Tibial nerve (tissue), 4 donors: ENCODE data around the gene CAMTA1. TPM values are rescaled to one million over a fixed set of nuclear protein-coding genes. Genes with fewer than 3 reads are reported as not detected.

Source experiments
- DNase-seq, 2 donors: peaks; one replicate each; pipeline ENCODE4 v3.0.0-alpha.2; 2019; ENCODE audit warnings: low spot score in 2 of 2
- H3K27ac ChIP-seq, 4 donors: fragments of 200-600 bp; sonication (generic) in 3 of 4; one replicate each; pipeline ENCODE4 v1.5.1; 2017 to 2019; ENCODE audit warnings: mild to moderate bottlenecking in 1 of 4
- H3K27me3 ChIP-seq, 2 donors: fragments of 200-600 bp; sonication (generic) in 1 of 2; one replicate each; pipeline versions ENCODE4 v1.5.1 to v1.6.0; 2017 to 2019
- H3K36me3 ChIP-seq, 3 donors: fragments of 200-600 bp; sonication (generic); one replicate each; pipeline ENCODE4 v1.5.1; 2018 to 2019
- H3K4me1 ChIP-seq, 4 donors: fragments of 200-600 bp; sonication (generic) in 3 of 4; one replicate each; pipeline ENCODE4 v1.5.1; 2017 to 2019
- H3K4me3 ChIP-seq, 4 donors: fragments of 200-600 bp; sonication (generic) in 3 of 4; one replicate each; pipeline ENCODE4 v1.5.1; 2017 to 2019; ENCODE audit warnings: mild to moderate bottlenecking in 1 of 4, moderate library complexity in 1 of 4
- H3K9me3 ChIP-seq, 4 donors: fragments of 200-600 bp; sonication (generic) in 3 of 4; one replicate each; pipeline ENCODE4 v1.5.1; 2017 to 2019
- EP300 ChIP-seq, 2 donors: sonication (generic); formaldehyde crosslinking; IDR thresholded peaks; one replicate each; pipeline ENCODE4 v1.6.1; 2017; ENCODE audit warnings: antibody characterized with exemption in 2 of 2, mild to moderate bottlenecking in 1 of 2
- POLR2A ChIP-seq, 2 donors: fragments of 450-650 bp; IDR thresholded peaks; one replicate each; pipeline ENCODE4 v1.6.1; 2017; ENCODE audit warnings: antibody characterized with exemption in 2 of 2, mild to moderate bottlenecking in 2 of 2, moderate library complexity in 2 of 2
- WGBS, 2 donors: methylation state at CpG; one replicate each; pipeline ENCODE4 v1.1.5; 2018; 5-methylcytosine and 5-hydroxymethylcytosine counted together
- total RNA-seq, 4 donors: library from RNA; depleted of rRNA; stranded (reverse); fragments of >200 nt; gene quantifications; one replicate each; pipeline ENCODE4 v1.1.0, GENCODE V29; 2016
- TF ChIP-seq, protein P1 (sequence below), 5 experiments: fragments of 200-600 bp in 3 of 5; fragments of 450-650 bp in 2 of 5; sonication (generic) in 3 of 5; IDR thresholded peaks; one replicate each; pipeline ENCODE4 v1.5.1; 2016 to 2019; ENCODE audit warnings: antibody characterized with exemption in 5 of 5, mild to moderate bottlenecking in 3 of 5, moderate library complexity in 2 of 5

The CAMTA1 gene
- total RNA-seq, 4 donors from 2014 or later: 41.8 to 104 (median 87.2) TPM

- Histone ChIP-seq H3K27ac (no peak overlapping the region), H3K4me3 (no peak overlapping the region), H3K36me3 (no peaks in the 10 kb centered on the region), H3K27me3 (no peaks in the 10 kb centered on the region), H3K9me3 (no peaks in the 10 kb centered on the region), H3K4me1 (no peaks in the 10 kb centered on the region)
- DNase-seq: no peak
- WGBS, 2 donors: 51 to 57% methylated on average over 9 to 15 of the region's 15 CpGs
- TF ChIP-seq, protein P1, sequence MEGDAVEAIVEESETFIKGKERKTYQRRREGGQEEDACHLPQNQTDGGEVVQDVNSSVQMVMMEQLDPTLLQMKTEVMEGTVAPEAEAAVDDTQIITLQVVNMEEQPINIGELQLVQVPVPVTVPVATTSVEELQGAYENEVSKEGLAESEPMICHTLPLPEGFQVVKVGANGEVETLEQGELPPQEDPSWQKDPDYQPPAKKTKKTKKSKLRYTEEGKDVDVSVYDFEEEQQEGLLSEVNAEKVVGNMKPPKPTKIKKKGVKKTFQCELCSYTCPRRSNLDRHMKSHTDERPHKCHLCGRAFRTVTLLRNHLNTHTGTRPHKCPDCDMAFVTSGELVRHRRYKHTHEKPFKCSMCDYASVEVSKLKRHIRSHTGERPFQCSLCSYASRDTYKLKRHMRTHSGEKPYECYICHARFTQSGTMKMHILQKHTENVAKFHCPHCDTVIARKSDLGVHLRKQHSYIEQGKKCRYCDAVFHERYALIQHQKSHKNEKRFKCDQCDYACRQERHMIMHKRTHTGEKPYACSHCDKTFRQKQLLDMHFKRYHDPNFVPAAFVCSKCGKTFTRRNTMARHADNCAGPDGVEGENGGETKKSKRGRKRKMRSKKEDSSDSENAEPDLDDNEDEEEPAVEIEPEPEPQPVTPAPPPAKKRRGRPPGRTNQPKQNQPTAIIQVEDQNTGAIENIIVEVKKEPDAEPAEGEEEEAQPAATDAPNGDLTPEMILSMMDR (IDR thresholded peaks at IDR 0.05): no peak
Measured at GRCh38 chr1:6954591-6954990, 169.3 kb downstream of the CAMTA1 start.

DNA sequence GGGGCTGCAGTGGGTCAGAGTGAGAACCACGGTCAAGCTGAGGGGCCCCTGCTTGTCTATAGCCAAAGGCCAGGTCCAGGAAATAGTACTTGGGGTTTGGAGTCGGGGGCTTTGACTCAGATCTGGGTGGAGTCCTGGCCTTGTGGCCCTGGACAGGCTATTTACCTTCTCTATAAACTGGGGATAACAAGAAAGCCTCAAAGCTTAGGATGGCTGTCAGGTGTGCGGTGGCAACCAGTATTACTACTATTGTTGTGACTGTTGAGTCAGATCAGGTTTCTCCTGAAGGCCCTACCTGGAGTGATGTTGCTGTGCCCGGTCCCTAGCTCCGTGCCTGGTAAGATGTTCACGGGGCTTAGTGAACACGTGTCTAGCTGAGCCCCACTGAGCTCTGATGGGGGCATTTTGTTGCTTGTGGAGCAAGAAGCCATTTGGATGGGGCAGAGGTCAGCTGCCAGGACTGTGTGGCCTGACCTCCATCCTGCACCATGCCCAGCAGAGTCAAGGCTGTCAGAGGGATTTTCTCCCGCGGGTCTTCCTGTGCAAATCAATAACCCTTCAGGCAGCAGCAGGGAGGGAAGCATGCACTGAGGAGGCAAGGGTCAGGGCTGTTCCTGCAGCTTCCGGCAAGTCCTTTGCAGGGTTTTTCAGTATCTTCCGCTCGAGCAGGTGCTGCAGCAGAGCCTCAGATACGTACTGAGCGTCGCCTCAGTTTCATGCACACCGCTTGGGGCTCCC lies 170.3 kb downstream of the CAMTA1 start:
- no peaks in the 10 kb centered on the region for H3K27me3 ChIP-seq
- TF ChIP-seq POLR2A (IDR thresholded peaks at IDR 0.05) (no peak), EP300 (IDR thresholded peaks at IDR 0.05) (no peak)
- TF ChIP-seq, protein P1 (IDR thresholded peaks at IDR 0.05): no peak
- 75 to 79% methylated on average over 13 to 16 of the region's 16 CpGs for WGBS, 2 donors
- H3K4me3 ChIP-seq: no peak overlapping the region
- no peaks in the 10 kb centered on the region for H3K36me3 ChIP-seq
- no peak overlapping the region for H3K27ac ChIP-seq
- no peak for DNase-seq
- H3K9me3 ChIP-seq: no peaks in the 10 kb centered on the region
- H3K4me1 ChIP-seq: peaks cover 0 to 5% (median 0%) of the 10 kb centered on the region in 4 donors

GRCh38 chr1:6956488-6957159 lies 171.4 kb downstream of the CAMTA1 start:
- no peaks in the 10 kb centered on the region for H3K36me3 ChIP-seq
- no peak overlapping the region for H3K27ac ChIP-seq
- no peaks in the 10 kb centered on the region for H3K9me3 ChIP-seq
- TF ChIP-seq EP300 (IDR thresholded peaks at IDR 0.05) (no peak), POLR2A (IDR thresholded peaks at IDR 0.05) (no peak)
- TF ChIP-seq, protein P1 (IDR thresholded peaks at IDR 0.05): no peak
- H3K27me3 ChIP-seq: no peaks in the 10 kb centered on the region
- 61 to 63% methylated on average over 9 to 11 of the region's 11 CpGs for WGBS, 2 donors
- DNase-seq: no peak
- H3K4me1 ChIP-seq: peaks cover 0 to 8% (median 0%) of the 10 kb centered on the region in 4 donors
- no peak overlapping the region for H3K4me3 ChIP-seq

DNA sequence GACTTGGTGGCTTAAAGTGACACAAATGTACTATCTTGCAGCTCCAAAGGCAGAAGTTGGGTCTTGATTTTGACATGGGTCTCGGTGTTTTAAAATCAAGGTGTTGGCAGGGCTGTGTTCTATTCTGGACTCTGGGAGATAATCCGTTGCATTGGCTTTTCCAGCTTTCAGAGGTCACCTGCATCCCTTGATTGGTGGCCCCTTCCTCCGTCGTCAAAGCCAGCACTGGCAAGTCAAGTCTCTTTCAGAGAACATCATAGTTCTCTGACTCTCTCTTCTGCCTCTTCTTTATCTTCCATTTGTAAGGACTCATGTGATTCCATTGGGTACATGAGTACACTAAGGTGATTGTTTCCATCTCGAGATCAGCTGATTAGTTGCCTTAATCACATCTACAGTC lies 172.1 kb downstream of the CAMTA1 start:
- peaks cover 0 to 15% (median 0%) of the 10 kb centered on the region in 4 donors for H3K4me1 ChIP-seq
- no peak for DNase-seq
- 92 to 95% methylated on average over 5 of the region's 5 CpGs for WGBS, 2 donors
- H3K27me3 ChIP-seq: peaks cover 0 to 7% of the 10 kb centered on the region in 2 donors
- TF ChIP-seq EP300 (IDR thresholded peaks at IDR 0.05) (no peak), POLR2A (IDR thresholded peaks at IDR 0.05) (no peak)
- TF ChIP-seq, protein P1 (IDR thresholded peaks at IDR 0.05): no peak
- no peak overlapping the region for H3K4me3 ChIP-seq
- H3K27ac ChIP-seq: no peak overlapping the region
- H3K9me3 ChIP-seq: no peaks in the 10 kb centered on the region
- H3K36me3 ChIP-seq: no peaks in the 10 kb centered on the region

- WGBS, 2 donors: 86 to 91% methylated on average over 15 of the region's 15 CpGs
- DNase-seq: no peak
Measured at GRCh38 chr1:6958407-6959030, 173.3 kb downstream of the CAMTA1 start.

More at GRCh38 chr1:6958407-6959030, 173.3 kb downstream of the CAMTA1 start:
- Histone ChIP-seq H3K4me1 (peaks cover 0 to 27% (median 1%) of the 10 kb centered on the region in 4 donors), H3K36me3 (no peaks in the 10 kb centered on the region), H3K27ac (no peak overlapping the region), H3K9me3 (no peaks in the 10 kb centered on the region), H3K27me3 (peaks cover 0 to 19% of the 10 kb centered on the region in 2 donors), H3K4me3 (no peak overlapping the region)
- no peak for TF ChIP-seq POLR2A (IDR thresholded peaks at IDR 0.05)
- no peak for TF ChIP-seq EP300 (IDR thresholded peaks at IDR 0.05)
- TF ChIP-seq, protein P1 (IDR thresholded peaks at IDR 0.05): no peak
